WERI-Rb-1 (cell line): ENCODE measurements around the gene ITIH2.

ENCODE experiments used
- DNase-seq: peaks from one replicate; pipeline ENCODE4 v3.0.0-alpha.2; 2020
- H3K27ac ChIP-seq: fragments of 250-450 bp; sonication (Bioruptor Pico); 2 replicates; pipeline ENCODE4 v1.5.1; 2020; ENCODE audit warnings: mild to moderate bottlenecking, moderate library complexity
- H3K27me3 ChIP-seq: fragments of 250-450 bp; sonication (Bioruptor Pico); 2 replicates; pipeline ENCODE4 v1.5.1; 2021; ENCODE audit warnings: mild to moderate bottlenecking, low read depth, moderate library complexity; ENCODE audit not compliant: insufficient read depth, severe bottlenecking
- H3K36me3 ChIP-seq: fragments of 250-450 bp; sonication (Bioruptor Pico); 2 replicates; pipeline ENCODE4 v1.5.1; 2020; ENCODE audit warnings: mild to moderate bottlenecking, moderate library complexity
- H3K4me3 ChIP-seq: 2 replicates; pipeline ENCODE4 v1.5.1; 2011; ENCODE audit warnings: low read depth, mild to moderate bottlenecking, control low read depth, low read length
- H3K9me3 ChIP-seq: fragments of 250-450 bp; sonication (Bioruptor Pico); 2 replicates; pipeline ENCODE4 v1.5.1; 2021; ENCODE audit warnings: mild to moderate bottlenecking, moderate library complexity; ENCODE audit not compliant: severe bottlenecking
- CTCF ChIP-seq: IDR thresholded peaks from 2 replicates; pipeline ENCODE4 v1.5.1; 2011; ENCODE audit warnings: low read depth, mild to moderate bottlenecking, control low read depth, inconsistent platforms, low read length

Gene ITIH2

GRCh38 chr10:7665767-7666166 is 37.3 kb upstream of the ITIH2 start:
- DNase-seq: no peak
- no peak for TF ChIP-seq CTCF
- Histone ChIP-seq H3K36me3 (no peaks in the 10 kb centered on the region), H3K4me3 (no peak overlapping the region), H3K9me3 (no peaks in the 10 kb centered on the region), H3K27ac (no peak overlapping the region), H3K27me3 (peaks cover 19% of the 10 kb centered on the region)

GRCh38 chr10:7666253-7667023 is 36.7 kb upstream of the ITIH2 start, which contains the start of gene ITIH5:
Gene ITIH5 (minus strand): TSS chr10:7666966. CDS start chr10:7666892, 74 bp downstream.
- H3K4me3 ChIP-seq: no peak within 1 kb of the TSS
- DNase-seq: no peak
- no peak within 1 kb of the TSS for H3K27ac ChIP-seq
- peaks cover 19% of the 10 kb centered on the region for H3K27me3 ChIP-seq
- H3K9me3 ChIP-seq: no peaks in the 10 kb centered on the region
- no peak for TF ChIP-seq CTCF
- no peaks in the 10 kb centered on the region for H3K36me3 ChIP-seq

- no peak for DNase-seq
- no peak overlapping the region for H3K4me3 ChIP-seq
- no peak overlapping the region for H3K27ac ChIP-seq
- peaks cover 15% of the 10 kb centered on the region for H3K27me3 ChIP-seq
- no peaks in the 10 kb centered on the region for H3K9me3 ChIP-seq
- H3K36me3 ChIP-seq: no peaks in the 10 kb centered on the region
- TF ChIP-seq CTCF: no peak
Measured at GRCh38 chr10:7667262-7668141, 35.6 kb upstream of the ITIH2 start.

- TF ChIP-seq CTCF: no peak
- peaks cover 13% of the 10 kb centered on the region for H3K27me3 ChIP-seq
- no peak for DNase-seq
- H3K27ac ChIP-seq: no peak overlapping the region
- no peaks in the 10 kb centered on the region for H3K9me3 ChIP-seq
- H3K36me3 ChIP-seq: no peaks in the 10 kb centered on the region
- H3K4me3 ChIP-seq: no peak overlapping the region
Measured at GRCh38 chr10:7670157-7670556, 33.0 kb upstream of the ITIH2 start.

- no peak for DNase-seq
- no peaks in the 10 kb centered on the region for H3K9me3 ChIP-seq
- H3K36me3 ChIP-seq: no peaks in the 10 kb centered on the region
- H3K27me3 ChIP-seq: no peaks in the 10 kb centered on the region
- H3K4me3 ChIP-seq: no peak overlapping the region
- H3K27ac ChIP-seq: no peak overlapping the region
- no peak for TF ChIP-seq CTCF
Measured at GRCh38 chr10:7672341-7673134, 30.6 kb upstream of the ITIH2 start.
